GM18909 (cell line): ENCODE data around the gene TMEM185B.
"Not testable (repeated sequence)": the region's sequence is repeated elsewhere in the genome, so short reads cannot be mapped to it uniquely, and the experiment has no call there.

Experiments
- ATAC-seq: cut with Tn5 transposase; IDR thresholded peaks from one replicate; pipeline ENCODE4 v1.9.1; 2021; ENCODE audit warnings: mild to moderate bottlenecking; ENCODE audit not compliant: unreplicated experiment, poor library complexity

Gene TMEM185B

DNA sequence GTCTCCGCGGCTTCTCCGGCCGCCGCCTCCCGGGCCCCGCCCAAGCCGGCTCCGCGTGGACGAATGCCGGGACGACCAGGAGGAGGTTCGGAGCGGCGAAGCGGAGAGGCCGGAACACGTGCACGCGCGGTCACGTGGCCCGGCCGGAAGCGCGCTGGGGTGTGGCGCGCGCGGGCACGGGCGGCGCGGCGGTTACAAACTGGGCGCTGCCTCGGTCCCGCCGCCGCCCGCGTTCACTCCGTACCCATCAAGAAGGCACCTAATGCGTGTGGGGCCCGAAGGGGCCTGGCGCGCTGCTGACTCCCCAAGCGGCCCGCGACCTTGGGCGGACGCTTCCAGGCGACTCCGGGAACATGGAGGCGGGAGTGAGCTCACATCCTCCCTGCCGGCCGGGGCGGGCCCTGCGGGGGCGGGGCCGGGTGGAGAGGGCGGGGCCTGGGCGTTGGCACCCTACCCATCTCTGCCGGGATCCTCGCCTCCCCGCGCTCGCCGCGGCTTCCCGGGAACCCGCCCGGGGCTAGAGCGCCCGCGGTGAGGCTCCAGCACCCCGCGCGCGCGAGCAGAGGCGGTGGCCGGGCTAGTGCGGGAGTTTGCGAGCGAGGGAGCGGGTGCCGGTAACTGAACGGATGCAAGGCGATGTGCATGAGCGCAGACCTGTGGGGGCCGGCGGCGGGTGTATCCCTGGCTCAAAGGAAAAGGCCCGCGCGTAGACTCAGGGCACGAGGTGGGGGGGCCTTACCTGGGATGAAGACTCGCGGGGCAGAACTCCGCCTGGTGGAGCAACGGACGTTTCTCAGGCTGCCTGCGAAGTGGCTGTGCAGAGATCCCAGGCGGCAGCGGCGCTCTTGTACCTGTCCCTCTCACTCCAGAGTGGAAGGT, at the start of gene TMEM185B:
TMEM185B (minus strand) TSS at position 367 of the 879 bp plus-strand sequence. CDS start 424 bp downstream, outside the sequence.
- ATAC-seq = peak; percentile 90

DNA sequence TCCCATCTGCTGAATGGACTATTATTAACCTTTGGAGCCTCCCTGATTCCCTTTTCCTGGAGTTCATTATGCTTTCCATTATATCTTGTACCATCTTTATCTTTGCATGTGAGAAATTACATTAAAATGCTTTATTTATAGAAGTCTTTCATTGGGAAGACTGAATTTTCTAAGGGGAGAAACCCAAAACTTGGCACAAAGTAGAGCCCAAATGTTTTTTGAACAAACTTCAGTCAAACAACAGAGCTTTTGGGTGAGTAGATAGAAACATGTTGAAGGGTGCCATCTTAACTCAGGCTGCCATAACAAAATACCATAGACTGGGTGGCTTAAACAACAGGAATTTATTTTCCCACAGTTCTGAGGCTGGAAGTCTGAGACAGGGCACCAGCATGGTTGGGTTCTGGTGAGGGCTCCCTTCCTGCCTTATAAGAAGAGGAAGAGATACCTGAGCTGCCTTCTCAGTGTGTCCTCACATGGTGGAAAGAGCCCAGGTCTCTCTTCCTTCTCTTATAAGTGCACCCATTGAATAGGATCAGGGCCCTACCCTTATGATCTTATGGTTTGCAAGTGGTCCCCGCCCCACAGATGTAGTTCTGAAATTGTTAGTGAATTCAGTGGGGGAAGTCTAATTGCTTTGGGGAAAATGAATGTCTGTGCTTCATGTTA, 48.6 kb upstream of the TMEM185B start:
- ATAC-seq = no peak

DNA sequence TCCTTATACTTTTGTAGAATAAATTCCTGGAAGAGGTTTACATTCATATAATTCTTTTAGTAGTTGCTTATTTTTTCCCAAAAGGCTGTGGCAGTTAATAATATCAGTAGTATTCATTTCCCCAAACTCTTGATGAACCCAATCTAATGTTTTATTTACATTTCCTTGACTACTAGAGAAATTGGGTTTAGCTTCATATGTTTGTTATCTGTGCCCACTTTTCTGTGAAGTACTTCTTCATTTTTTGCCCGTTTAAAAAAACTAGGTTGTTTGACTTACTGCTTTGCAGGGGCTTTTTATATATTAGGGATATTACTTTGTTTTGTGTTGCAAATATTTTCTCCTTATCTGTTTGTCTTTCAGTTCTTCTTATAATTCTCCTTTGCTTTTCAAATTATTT, 46.6 kb upstream of the TMEM185B start:
- ATAC-seq = no peak

DNA sequence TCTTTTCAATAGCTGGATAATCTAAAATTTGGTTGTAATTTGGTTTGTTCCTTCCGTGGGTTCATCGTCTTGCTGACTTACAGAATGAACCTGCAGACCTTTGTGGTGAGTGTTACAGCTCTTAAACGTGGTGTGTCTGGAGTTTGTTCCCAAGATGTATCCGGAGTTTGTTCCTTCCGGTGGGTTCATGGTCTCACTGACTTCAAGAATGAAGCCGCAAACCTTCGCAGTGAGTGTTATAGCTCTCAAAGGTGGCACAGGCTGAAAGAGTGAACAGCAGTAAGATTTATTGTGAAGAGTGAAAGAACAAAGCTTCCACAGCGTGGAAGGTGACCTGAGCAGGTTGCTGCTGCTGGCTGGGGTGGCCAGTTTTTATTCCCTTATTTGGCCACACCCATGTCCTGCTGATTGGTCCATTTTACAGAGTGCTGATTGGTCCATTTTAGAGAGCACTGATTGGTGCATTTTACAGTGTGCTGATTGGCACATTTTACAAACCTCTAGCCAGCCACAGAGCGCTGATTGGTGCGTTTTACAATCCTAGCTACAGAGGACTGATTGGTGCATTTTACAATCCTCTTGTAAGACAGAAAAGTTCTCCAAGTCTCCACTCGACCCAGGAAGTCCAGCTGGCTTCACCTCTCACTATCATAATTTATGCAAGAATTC, 46.0 kb upstream of the TMEM185B start:
- ATAC-seq = no peak

DNA sequence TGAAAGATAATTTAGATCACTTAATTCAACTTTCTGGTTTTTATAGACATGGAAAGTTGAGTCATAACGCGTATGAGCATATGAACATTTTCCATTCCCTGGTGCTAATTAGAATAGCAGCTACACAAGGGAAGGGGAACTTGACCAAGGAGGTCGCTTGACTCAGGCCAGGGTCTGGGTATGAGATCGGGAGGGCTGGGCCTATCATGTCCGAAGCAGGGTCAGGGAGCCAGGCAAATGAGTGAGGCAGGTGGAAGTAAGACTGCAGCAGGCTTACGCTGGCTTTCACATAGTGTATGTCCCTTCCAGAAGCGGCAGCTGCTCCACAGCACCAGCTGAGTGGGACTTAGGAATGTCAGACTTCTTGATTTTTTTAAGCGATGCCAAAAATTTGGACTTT, 44.1 kb upstream of the TMEM185B start:
- peak; percentile 50 for ATAC-seq

- peak; percentile 42 for ATAC-seq
These were observed 41.8 kb upstream of the TMEM185B start for GRCh38 chr2:120265006-120265405.

DNA sequence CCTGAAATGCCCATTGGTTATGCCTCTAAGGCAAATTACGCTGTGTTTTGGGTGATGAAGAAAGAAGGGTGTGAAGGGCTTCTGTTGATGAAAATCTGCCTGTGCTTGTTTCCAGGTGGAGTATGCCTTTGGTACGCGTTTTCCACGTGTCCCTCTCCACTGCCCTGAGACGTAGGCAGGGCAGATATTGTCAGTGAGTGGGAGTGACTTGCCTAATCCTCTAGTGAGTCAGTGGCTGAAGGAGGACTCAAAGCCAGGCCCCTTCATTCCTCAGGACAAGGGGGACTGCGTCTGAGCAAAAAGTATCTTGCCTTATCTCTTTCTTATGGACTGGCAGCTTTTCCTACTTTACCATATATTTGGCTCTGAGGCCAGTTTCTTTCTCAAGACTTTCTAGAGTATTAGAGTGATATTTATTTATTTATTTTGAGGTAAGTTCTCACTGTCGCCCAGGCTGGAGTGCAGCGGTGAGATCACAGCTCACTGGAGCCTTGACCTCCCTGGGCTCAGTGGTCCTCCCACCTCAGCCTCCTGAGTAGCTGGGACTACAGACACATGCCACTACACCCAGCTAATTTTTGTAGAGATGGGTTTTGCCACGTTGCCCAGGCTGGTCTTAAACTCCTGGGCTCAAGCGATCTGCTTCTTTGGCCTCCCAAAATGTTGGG, 39.7 kb upstream of the TMEM185B start:
- ATAC-seq = no peak

DNA sequence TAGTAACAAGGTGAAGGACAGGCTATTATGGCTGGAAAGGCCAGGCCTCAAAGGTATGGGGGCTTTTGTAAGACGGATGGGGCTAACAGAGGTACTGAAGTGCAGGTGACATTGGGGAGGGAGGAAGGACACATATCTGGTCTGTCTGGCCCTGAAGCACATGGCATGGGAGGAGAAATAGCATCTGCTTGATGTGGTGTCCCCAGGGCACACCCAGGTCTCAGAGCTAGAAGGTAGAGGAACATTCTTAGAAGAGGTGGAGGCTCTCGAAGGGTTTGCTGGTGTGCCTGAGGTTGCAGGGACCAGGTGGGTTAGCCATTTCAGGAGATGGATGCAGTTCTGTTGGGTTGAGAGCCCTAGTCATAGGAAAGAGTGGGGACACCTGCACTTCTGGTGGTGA, 39.0 kb upstream of the TMEM185B start:
- no peak for ATAC-seq

GRCh38 chr2:120261387-120262006, 38.3 kb upstream of the TMEM185B start:
- peak; percentile 79 for ATAC-seq

DNA sequence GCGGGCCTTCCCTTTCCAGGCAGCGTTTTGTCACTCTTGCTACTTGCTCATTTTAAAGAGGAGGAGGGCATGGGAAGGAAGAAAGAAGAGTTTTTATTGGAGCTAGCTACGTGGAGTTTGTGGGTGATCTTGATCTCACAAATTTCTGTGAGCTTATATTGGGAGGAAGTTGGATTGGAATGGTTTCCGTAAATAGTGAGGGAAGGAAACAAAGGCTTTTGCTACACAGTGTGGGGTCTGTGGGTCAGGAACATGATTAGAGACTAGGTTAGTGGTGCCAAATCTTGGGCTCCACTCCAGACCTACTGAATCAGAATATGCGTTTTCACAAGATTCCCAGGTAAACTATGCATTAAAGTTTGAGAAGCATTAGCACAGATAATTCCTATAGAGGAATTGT, 37.5 kb upstream of the TMEM185B start:
- ATAC-seq = no peak

- not testable (repeated sequence) for ATAC-seq
These were observed 36.7 kb upstream of the TMEM185B start for GRCh38 chr2:120259939-120260338.

DNA sequence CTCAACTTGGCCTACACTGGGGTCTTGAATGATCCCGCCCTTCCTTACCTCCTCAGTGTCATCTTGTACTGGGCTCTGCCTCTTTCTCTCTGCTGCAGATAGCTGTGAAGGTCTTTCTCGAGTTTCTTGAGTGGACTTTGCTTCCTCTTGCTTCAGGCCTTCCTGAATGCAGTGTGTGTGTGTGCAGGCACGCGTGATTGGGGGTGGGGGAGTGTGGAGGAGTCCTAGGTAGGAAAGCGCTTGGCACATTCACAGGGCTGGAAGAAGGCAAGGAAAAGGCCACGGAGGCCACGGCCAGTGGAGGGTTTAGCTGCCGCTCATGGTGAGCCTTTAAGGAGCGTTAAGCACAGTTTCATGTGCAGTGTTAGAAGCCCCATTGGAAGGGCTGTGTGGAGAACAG, 35.0 kb upstream of the TMEM185B start:
- no peak for ATAC-seq

- ATAC-seq = no peak
These were observed 34.3 kb upstream of the TMEM185B start for GRCh38 chr2:120257522-120257921.

DNA sequence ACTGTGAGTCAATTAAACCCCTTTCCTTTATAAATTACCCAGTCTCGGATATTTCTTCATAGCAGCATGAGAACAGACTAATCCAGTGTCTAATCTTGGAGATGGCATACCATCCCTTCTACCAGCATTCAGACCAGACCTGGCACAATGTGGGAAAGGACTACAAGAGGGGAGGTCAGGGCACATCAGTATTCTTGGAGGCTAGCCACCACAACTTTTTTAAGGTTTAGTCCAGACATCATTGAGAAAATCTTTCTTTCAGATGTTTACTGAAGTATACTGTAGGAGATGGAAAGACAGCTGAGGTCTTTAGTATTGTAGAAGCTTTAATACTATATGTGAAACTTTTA, 33.4 kb upstream of the TMEM185B start:
- no peak for ATAC-seq

DNA sequence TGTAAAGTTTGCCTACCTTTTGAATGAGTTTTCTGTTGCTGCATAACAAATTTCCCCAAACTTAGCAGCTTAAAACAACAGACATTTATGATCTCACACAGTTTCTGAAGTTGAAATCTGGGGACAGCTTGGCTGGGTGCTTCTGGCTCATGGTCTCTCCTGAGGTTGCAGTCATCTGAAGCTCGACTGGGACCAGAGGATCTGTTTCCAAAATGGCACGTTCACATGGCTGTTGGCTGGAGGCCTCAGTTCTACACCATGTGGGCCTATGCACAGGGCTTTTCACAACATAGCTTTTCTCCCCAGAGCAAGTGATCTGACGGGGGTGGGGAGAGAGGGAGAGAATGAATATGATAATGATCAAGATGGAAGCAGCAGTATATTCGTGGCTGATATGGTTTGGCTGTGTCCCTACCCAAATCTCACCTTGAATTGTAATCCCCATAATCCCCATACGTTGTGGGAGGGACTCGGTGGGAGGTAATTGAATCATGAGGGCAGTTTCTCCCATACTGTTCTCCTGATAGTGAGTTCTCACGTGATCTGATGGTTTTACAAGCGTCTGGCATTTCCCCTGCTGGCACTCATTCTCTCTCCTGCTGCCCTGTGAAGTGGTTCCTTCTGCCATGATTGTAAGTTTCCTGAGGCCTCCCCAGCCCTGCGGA, 32.9 kb upstream of the TMEM185B start:
- ATAC-seq = no peak

GRCh38 chr2:120255071-120255470, 31.9 kb upstream of the TMEM185B start:
- no peak for ATAC-seq

DNA sequence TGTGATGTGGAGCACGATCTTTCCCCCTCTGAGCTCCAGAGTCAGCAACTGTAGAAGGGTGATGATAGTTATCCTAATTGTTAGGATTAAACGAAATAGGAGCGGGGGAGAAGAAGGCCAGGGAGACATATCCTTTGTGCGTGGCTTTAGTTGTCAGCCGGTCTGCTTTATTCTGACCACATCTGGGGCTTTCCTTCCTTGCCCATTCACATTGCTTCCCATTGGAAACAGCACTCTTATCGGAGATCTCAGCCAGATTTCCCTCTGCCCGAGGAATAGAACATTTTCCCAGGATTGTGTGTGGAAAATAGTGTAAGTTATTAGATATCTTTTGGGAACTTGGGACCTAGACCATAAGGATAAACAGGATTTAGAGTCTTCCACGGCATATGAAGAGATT, 31.0 kb upstream of the TMEM185B start:
- ATAC-seq = no peak

- ATAC-seq = peak; percentile 33
These were observed 30.1 kb upstream of the TMEM185B start for GRCh38 chr2:120253021-120253882.
